Muscle of back (tissue), 11 donors: ENCODE results near the gene AOC1. TPM values are rescaled to one million over a fixed set of nuclear protein-coding genes. Genes with fewer than 3 reads are reported as not detected.

ENCODE experiments used
- DNase-seq, 3 donors: peaks; one replicate each; pipeline versions ENCODE4 v3.0.0 to v3.0.0-alpha.2; 2013
- polyA plus RNA-seq, 10 donors: library from polyadenylated mRNA; unstranded; fragments of 120-200 nt; gene quantifications; one replicate each; pipeline ENCODE4 v1.2.1, GENCODE V29; 2013; ENCODE audit not compliant: insufficient read length in 10 of 10

Gene AOC1
- polyA plus RNA-seq, 10 donors, result 0.09 to 0.78 (median 0.22) TPM; not detected in 5

GRCh38 chr7:150835019-150835418 is 17.3 kb upstream of the AOC1 start:
- no peak for DNase-seq

GRCh38 chr7:150835702-150836280 is 16.5 kb upstream of the AOC1 start:
- no peak for DNase-seq

GRCh38 chr7:150838965-150839650 is 13.2 kb upstream of the AOC1 start:
- DNase-seq, result no peak

- DNase-seq, result no peak
Observed at GRCh38 chr7:150842018-150842417, 10.3 kb upstream of the AOC1 start.

GRCh38 chr7:150842716-150843115 is 9.6 kb upstream of the AOC1 start:
- DNase-seq, result no peak

- peak; percentile 24 to 74 (median 64) for DNase-seq
Observed at GRCh38 chr7:150845421-150845861, 6.9 kb upstream of the AOC1 start.

DNA sequence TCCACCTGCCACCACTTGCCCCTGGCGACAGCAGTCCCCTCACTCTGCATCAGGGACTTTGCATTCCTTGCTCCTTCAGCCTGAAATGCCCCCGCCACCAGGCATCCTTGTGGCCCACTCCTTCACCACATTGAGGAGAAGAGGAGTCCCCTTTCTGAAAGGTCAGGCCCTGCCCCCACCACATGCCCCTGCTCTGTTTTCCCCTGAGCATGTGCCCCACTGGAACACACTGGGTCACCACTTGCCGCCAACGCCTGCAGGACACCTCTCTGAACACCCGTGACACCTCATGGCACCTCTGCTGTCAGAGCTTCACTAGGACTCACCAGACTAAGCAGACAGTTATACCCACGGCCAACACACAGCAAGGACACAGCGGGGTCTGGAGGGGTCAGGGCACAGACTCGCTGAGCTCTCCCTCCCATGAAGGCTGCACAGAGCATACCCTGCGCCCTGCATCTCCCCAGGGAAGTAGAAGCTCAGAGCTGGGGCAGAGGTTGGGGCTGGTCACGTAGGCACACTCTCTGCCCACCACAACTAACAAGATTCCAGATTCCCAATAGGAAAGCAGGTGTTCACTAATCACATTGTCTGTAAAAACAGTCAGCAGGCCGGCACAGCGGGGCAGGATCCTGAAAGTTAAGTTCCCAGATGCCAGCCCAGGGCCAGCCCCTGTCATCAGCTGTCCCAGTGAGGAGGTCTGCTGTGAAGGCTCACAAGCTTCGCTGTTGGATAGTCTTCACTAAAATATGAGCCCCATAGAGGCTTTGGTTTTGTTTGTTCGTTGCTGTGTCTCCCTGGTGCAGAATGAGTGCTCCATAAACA is 5.8 kb upstream of the AOC1 start:
- no peak for DNase-seq

- no peak for DNase-seq
Observed at GRCh38 chr7:150847536-150847935, 4.8 kb upstream of the AOC1 start.

GRCh38 chr7:150848111-150848510 is 4.2 kb upstream of the AOC1 start:
- no peak for DNase-seq

DNA sequence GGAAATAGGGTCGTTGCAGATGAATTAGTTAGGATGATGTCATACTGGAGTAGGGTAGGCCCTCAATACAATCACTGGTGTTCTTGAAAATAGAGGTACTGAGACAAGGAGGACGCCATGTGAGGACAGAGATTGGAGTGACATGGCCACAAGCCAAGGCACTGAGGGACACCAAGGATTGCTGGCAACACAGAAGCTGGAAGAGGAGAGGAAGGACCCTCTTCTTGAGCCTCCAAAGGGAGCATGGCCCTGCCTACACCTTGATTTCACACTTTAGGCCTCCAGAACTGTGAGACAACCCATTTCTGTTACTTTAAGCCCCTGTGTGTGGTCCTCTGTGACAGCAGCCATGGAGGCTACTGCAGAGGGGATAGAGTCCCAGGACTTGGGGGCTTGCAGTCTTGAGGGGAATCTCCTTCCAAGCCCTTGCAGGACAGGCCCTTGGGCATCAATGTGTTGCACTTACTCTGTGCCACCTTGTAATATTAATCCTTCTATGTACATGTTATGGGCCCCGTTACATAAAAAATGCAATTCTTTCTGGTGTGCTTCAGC is 3.7 kb upstream of the AOC1 start:
- no peak for DNase-seq

DNA sequence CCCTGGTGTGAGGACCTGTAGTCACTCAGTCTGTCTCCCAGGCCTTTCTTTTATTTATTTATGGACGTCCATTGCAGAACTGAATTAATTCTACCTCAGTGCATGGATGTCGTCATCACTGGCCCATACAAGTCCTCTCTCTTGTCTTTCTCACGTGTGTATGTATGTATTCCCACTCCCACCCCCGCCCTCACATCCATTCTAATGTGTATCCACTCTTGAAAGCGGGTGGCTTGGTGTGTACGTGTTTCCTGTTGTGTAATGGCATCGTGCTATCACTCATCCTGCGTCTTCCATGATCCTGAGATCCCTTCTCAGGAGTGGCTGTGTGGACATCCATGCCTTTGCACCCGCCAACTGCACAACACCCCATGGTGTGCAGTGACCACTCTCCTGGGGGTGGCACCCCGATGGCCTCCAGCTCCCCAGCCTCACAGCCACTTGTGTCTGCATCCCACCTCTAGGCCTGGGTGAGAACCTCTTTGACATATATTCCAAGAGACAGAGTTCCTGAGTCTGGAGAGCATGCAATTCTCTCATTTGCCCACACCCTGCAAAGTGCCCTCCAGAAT is 3.0 kb upstream of the AOC1 start:
- DNase-seq, result no peak

DNA sequence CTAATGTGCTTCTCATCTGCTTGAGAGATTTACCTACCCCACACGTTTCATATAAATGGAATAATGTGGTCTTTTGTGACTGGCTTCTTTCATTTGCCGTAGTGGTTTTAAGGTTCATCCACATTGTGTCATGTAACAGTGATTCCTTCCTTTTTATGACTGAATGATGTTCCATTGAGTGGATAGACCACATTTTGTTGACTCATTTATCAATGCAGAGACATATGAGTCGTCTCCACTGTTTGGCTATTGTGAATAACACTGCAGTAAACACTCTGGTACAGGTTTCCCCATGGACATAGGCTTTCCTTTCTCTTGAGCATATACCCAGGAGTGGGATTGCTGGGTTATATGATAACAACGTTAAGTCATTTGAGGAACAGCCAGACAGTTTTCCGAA is 2.0 kb upstream of the AOC1 start:
- no peak for DNase-seq

DNA sequence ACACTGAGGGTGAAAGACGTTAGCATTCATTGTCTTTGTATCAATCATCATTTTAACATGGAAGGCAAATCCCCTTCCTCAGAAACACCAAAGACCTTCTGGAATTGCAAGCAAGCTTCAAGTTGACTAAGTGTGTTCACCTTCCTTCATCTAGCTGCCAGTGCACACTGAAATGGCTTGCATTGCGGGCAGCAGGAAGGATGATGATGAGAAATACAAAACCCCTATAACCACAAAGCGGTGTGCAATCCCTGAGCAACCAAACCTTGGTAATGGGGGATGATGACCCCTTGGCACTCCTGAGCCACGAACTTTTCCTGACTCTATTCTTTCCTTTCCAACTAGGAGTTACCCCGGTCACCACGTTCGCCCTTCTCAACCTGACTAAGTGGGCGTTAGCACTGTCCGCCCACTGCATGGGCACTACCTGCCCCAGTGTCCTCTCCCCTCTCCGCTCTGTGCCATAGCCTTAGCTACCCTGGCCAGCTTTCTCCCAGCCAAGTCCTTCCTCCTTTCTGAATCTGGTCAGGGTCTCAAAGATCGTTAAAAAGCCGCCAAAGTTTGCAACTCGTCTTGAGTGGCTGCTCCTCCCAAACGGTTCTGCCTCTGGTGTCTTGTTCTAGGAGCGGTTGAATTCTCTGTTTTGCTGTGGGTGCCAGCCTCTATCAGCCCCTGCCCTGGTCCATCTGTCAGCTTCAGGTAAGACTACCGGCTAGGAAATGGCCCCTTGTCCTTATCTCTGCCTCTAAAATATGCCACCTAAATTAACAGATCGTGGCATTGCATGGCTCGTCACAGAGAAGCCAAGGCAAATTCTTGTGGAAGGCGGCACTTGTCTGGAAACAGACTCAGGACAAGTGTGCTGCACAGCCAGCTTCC is 586 bp upstream of the AOC1 start:
- DNase-seq, result no peak

- no peak for DNase-seq
Observed at GRCh38 chr7:150854066-150855000, 2.0 kb downstream of the AOC1 start.

GRCh38 chr7:150855046-150855445 is 2.7 kb downstream of the AOC1 start:
- no peak for DNase-seq

GRCh38 chr7:150855476-150856302 is 3.4 kb downstream of the AOC1 start:
- no peak for DNase-seq

- DNase-seq, result no peak
Observed at GRCh38 chr7:150856303-150857275, 4.3 kb downstream of the AOC1 start.
